ENCODE measurements around the gene PTTG1IP.

GRCh38 chr21:44834951-44835646, 38.4 kb downstream of the PTTG1IP start:
- TF ChIP-seq CTCF (IDR thresholded peaks at IDR 0.05) (no peak), POLR2A (IDR thresholded peaks at IDR 0.05) (no peak)

Data from testis (tissue), 2 donors.